GM23248 (cell line): ENCODE measurements around the gene ATP5F1C.

Source experiments
- EZH2 ChIP-seq: fragments of 200-600 bp; sonication (generic); IDR thresholded peaks from 2 replicates; pipeline ENCODE4 v1.6.1; 2018; ENCODE audit warnings: antibody characterized with exemption, mild to moderate bottlenecking; ENCODE audit not compliant: insufficient read depth, poor library complexity, severe bottlenecking
- EZH2phosphoT487 ChIP-seq: fragments of 200-600 bp; sonication (generic); IDR thresholded peaks from 2 replicates; pipeline ENCODE4 v1.6.1; 2018; ENCODE audit warnings: antibody characterized with exemption, moderate library complexity, mild to moderate bottlenecking, low read depth; ENCODE audit not compliant: insufficient read depth

GRCh38 chr10:7792541-7792940 is 4.6 kb downstream of the ATP5F1C start:
- TF ChIP-seq EZH2: no peak
- TF ChIP-seq EZH2phosphoT487: no peak
